Measurements from ENCODE around the gene CHST6. TPM values are rescaled to one million over a fixed set of nuclear protein-coding genes. Genes with fewer than 3 reads are reported as not detected.
"Not testable (repeated sequence)": the region's sequence is repeated elsewhere in the genome, so short reads cannot be mapped to it uniquely, and the experiment has no call there.

Gene CHST6
- total and polyA plus RNA-seq, 9 of the 15 experiments (the other 6 are each of a cell fraction or from before 2014, with no cell fraction given) = 0.01 to 0.05 (median 0.02) TPM; not detected in 6

DNA sequence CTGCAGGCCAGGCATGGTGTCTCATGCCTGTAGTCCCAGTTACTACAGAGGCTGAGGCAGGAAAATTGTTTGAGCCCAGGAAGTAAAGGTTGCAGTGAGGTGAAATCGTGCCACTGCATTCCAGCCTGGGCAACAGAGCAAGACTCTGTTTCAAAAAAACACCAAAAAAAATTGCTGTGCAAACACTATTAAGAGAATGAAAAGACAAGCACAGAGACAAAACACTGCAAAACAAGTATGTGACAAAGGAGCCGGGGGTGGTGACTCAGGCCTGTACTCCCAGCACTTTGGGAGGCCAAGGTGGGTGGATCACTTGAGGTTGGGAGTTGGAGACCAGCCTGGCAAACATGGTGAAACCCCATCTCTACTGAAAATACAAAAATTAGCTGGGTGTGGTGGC lies 68.7 kb downstream of the CHST6 start:
- H4K20me1 ChIP-seq (replicated peaks; ENCODE audit: control insufficient read depth, insufficient read depth, low read length); H3K9me3 ChIP-seq (replicated peaks; ENCODE audit: control insufficient read depth, insufficient read depth, low read depth, low read length); H3K4me3 ChIP-seq; in situ Hi-C loops (cut with MboI); CTCF ChIA-PET (ENCODE audit: low intra/inter-chr PET ratio); H3K36me3 ChIP-seq (ENCODE audit: control insufficient read depth, insufficient read depth, low read length); H3K9me1 ChIP-seq (ENCODE audit: control insufficient read depth, insufficient read depth, low read length); FAIRE-seq; H2AFZ ChIP-seq (ENCODE audit: low read depth, low read length); intact Hi-C loops (cut with micrococcal nuclease); H3K27me3 ChIP-seq (ENCODE audit: control insufficient read depth in 2 of 2, insufficient read depth in 2 of 2, low read length in 2 of 2); H3K27ac ChIP-seq (ENCODE audit: extremely low read depth, low read depth, low read length); DNase-seq (ENCODE audit: extremely low read depth in 1 of 4, low spot score in 3 of 4); POLR2A ChIA-PET; H3K4me1 ChIP-seq (replicated peaks in 1 of 2; ENCODE audit: control insufficient read depth in 2 of 2, insufficient read depth in 2 of 2, low read length in 2 of 2); H3K9ac ChIP-seq (ENCODE audit: insufficient read depth in 1 of 2, low read depth in 2 of 2, low read length in 2 of 2); BruUV-seq (replicated peaks); H3K4me2 ChIP-seq (ENCODE audit: insufficient read depth, low read length); ATAC-seq: not testable (repeated sequence)
- 50% methylated on average over 2 of the region's 2 CpGs for WGBS (ENCODE audit: insufficient coverage, low coverage, missing lambda C conversion rate)
- H3K79me2 ChIP-seq (ENCODE audit: control insufficient read depth, insufficient read depth, low read length) = peaks cover 74% of the 10 kb centered on the region
- TF ChIP-seq C11orf30 (IDR thresholded peaks at IDR 0.05; ENCODE audit: low read depth) (peak; percentile 23; the same call in 1 of the 2 replicates), ZNF316 (IDR thresholded peaks at IDR 0.05) (peak; percentile 61; the same call in 1 of the 2 replicates), EGR1 (conservative IDR thresholded peaks at IDR 0.05) (peak; percentile 59)

- H3K9me1 ChIP-seq (ENCODE audit: control insufficient read depth, insufficient read depth, low read length); H2AFZ ChIP-seq (ENCODE audit: low read depth, low read length); H4K20me1 ChIP-seq (replicated peaks; ENCODE audit: control insufficient read depth, insufficient read depth, low read length); H3K27me3 ChIP-seq (ENCODE audit: control insufficient read depth in 2 of 2, insufficient read depth in 2 of 2, low read length in 2 of 2); DNase-seq (ENCODE audit: extremely low read depth in 1 of 4, low spot score in 3 of 4); H3K4me1 ChIP-seq (replicated peaks in 1 of 2; ENCODE audit: control insufficient read depth in 2 of 2, insufficient read depth in 2 of 2, low read length in 2 of 2); H3K36me3 ChIP-seq (ENCODE audit: control insufficient read depth, insufficient read depth, low read length); H3K9ac ChIP-seq (ENCODE audit: insufficient read depth in 1 of 2, low read depth in 2 of 2, low read length in 2 of 2); in situ Hi-C loops (cut with MboI); BruUV-seq (replicated peaks); H3K4me3 ChIP-seq; H3K4me2 ChIP-seq (ENCODE audit: insufficient read depth, low read length); CTCF ChIA-PET (ENCODE audit: low intra/inter-chr PET ratio); ATAC-seq; H3K27ac ChIP-seq (ENCODE audit: extremely low read depth, low read depth, low read length); H3K9me3 ChIP-seq (replicated peaks; ENCODE audit: control insufficient read depth, insufficient read depth, low read depth, low read length): not testable (repeated sequence)
- FAIRE-seq = peak; percentile 6
- TF ChIP-seq ZBTB33 (CRISPR knock-in tag; IDR thresholded peaks at IDR 0.05) = 0 out of 2 replicates have a peak, but pooled peaks have one; percentile 55
- POLR2A ChIA-PET = interaction anchor here (0.7 to 1.0 kb wide), 2 partner anchors 9 to 19 kb away, joined by 3 read pairs; partner anchors contain the start of gene CFDP1
- intact Hi-C loops (cut with micrococcal nuclease) = loop anchor here (5.0 kb wide), 1 partner anchor 38 kb away; the partner anchor contains the start of gene TMEM170A
- WGBS (ENCODE audit: insufficient coverage, low coverage, missing lambda C conversion rate) = 71% methylated on average over 14 of the region's 18 CpGs
- H3K79me2 ChIP-seq (ENCODE audit: control insufficient read depth, insufficient read depth, low read length) = peaks cover 78% of the 10 kb centered on the region
Observed at GRCh38 chr16:75424105-75424762, 71.0 kb downstream of the CHST6 start.

All from K562 (cell line).